Measurements from ENCODE around the gene PRKN.

DNA sequence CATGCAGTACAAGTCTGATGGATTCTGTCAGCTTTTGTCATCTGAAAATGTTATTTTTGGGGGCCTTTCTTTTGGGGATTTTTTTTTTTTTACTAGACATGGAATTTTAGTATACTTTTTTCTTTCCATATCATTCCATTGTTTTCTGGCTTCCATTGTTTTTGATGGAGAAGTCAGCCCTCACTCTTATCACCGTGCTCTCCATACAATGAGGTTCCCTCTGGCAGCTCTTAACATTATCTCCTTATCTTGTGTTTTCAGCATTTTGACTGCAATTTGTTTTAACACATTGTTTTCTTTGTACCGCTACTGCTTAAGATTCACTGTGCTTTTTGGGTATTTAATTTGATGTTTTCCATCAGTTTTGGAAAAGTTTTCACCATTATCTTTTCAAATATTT, 1262.2 kb downstream of the PRKN start:
- TF ChIP-seq, protein P1, sequence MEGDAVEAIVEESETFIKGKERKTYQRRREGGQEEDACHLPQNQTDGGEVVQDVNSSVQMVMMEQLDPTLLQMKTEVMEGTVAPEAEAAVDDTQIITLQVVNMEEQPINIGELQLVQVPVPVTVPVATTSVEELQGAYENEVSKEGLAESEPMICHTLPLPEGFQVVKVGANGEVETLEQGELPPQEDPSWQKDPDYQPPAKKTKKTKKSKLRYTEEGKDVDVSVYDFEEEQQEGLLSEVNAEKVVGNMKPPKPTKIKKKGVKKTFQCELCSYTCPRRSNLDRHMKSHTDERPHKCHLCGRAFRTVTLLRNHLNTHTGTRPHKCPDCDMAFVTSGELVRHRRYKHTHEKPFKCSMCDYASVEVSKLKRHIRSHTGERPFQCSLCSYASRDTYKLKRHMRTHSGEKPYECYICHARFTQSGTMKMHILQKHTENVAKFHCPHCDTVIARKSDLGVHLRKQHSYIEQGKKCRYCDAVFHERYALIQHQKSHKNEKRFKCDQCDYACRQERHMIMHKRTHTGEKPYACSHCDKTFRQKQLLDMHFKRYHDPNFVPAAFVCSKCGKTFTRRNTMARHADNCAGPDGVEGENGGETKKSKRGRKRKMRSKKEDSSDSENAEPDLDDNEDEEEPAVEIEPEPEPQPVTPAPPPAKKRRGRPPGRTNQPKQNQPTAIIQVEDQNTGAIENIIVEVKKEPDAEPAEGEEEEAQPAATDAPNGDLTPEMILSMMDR (IDR thresholded peaks at IDR 0.05) = no peak
- no peak for TF ChIP-seq POLR2A (IDR thresholded peaks at IDR 0.05)
